Activated T-cell treated with anti-CD3 and anti-CD28 coated beads for 4 hours (primary cell): ENCODE results near the gene SEC24D.
"Not testable (repeated sequence)": the region's sequence is repeated elsewhere in the genome, so short reads cannot be mapped to it uniquely, and the experiment has no call there.

Experiments
- DNase-seq: peaks from one replicate; pipeline ENCODE4 v3.0.0-alpha.2; 2020

Gene SEC24D

DNA sequence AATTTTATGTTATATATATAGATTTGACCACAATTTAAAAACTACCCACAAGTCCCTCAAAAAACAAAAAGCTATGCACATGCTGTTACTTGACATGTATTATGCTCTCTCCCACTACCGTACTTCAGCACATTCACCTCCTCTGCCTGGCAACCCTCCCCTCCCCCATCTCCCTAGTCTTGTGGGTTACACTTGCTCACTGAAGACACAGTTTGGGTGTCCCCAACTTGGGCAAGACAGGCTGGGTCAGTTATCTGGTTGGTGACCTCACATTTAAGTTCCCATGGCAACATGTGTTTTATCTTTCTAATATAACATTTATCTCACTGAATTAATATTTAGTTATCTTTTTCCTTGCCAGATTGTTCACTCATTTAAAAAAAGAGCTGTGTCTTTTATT lies 32.7 kb downstream of the SEC24D start:
- no peak for DNase-seq

DNA sequence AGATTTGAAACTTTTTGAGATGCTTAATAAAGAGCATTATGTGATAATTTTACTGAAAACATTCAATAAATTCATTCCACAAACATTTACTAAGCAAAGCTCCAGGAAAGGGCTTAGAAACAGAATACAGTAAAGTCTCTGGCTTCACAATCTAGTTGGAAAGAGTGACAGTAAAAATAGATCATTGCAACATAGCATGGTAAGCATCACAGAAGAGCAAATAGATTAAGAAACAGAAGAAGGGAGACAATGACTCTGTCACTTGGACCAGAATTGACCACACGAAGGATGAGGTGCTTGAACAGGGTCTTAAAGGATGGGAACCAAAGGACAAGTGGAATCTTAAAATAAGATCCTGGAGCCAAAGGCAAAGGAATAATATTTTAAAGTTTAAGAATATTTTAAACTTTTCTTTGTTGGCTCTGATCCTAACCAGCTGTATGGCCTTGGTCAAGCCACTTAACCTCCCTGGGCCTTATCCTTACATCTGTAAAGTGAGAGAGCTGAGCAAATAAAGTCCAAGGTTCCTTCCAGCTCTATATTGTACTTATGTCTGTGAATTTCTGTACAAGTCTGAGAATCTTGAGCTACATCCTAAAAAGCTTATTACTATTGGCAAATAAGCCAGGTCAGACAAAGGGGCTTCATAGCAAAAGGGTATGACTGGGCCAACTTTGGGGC lies 33.9 kb downstream of the SEC24D start:
- DNase-seq, result no peak

DNA sequence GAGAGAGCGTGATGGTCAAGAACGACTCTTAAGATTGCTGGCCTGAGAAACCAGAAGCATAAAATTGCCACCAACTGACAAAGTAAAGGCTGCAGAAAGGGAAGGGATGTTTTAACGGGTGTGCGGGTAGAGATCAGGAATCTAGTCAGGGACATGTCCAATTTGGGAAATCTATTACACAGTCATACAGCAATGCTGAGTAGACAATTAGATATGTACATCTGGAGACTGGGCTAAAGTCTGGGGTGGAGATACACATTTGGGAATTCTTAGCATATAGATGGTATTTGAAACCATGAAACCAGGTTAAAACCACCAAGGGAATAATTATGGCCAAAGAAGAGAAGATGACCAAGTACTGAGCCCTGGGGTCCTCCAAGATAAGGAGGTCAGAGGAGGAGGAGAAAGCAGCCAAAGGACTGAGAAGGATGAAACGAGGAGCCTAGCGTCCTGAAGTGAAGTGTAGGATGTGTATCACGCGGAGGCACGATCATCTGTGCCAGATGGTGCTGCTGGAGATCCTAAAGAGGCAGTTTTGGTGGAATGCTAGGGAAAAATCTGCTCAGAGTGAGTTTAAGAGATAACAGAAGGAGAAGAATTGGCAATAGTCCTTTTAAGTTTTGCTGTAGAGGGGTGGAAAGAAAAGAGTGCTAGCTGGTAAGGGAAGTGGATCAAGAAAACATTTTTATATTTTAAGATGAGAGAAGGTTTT lies 36.5 kb downstream of the SEC24D start:
- DNase-seq, result no peak

GRCh38 chr4:118798658-118799057 lies 37.3 kb downstream of the SEC24D start:
- DNase-seq, result no peak

GRCh38 chr4:118797558-118798142 lies 38.3 kb downstream of the SEC24D start:
- DNase-seq, result no peak

DNA sequence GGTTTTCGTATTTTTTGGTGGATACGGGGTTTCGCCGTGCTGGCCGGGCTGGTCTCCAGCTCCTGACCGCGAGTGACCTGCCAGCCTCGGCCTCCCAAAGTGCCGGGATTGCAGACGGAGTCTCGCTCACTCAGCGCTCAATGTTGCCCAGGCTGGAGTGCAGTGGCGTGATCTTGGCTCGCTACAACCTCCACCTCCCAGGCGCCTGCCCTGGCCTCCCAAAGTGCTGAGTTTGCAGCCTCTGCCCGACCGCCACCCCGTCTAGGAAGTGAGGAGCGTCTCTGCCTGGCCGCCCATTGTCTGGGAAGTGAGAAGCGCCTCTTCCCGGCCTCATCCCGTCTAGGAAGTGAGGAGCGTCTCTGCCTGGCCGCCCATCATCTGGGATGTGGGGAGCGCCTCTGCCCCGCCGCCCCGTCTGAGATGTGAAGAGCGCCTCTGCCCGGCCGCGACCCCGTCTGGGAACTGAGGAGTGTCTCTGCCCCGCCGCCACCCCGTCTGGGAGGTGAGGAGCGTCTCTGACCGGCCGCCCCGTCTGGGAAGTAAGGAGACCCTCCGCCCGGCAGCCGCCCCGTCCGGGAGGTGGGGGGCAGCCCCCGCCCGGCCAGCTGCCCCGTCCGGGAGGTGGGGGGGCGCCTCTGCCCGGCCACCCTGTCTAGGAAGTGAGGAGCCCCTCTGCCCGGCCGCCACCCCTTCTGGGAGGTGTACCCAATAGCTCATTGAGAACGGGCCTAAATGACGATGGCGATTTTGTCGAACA lies 44.1 kb downstream of the SEC24D start:
- not testable (repeated sequence) for DNase-seq

- no peak for DNase-seq
Measured at GRCh38 chr4:118790544-118790943, 45.4 kb downstream of the SEC24D start.

GRCh38 chr4:118788911-118789310 lies 47.0 kb downstream of the SEC24D start:
- no peak for DNase-seq

DNA sequence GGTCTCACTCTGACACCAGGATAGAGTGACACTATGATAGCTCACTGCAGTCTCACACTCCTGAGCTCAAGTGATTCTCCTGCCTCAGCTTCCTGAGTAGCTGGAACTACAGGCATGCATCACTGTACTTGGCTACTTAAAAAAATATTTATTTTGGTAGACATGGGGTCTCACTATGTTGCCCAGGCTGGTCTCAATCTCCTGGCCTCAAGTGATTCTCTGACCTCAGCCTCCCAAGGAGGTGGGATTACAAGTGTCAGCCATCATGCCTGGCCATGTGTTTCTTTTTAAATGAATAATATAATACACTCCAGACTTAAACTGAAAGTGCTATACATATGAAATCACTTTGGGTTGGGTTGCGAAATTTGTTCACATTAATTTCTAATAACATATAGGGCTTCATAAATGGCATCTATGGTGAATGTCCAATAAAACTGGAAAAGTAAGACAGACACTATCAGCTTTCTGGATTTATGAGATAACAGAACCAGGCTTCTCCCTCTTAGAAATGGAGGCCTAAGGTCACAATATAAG lies 48.0 kb downstream of the SEC24D start:
- DNase-seq, result no peak

- no peak for DNase-seq
Measured at GRCh38 chr4:118784776-118785175, 51.1 kb downstream of the SEC24D start.

DNA sequence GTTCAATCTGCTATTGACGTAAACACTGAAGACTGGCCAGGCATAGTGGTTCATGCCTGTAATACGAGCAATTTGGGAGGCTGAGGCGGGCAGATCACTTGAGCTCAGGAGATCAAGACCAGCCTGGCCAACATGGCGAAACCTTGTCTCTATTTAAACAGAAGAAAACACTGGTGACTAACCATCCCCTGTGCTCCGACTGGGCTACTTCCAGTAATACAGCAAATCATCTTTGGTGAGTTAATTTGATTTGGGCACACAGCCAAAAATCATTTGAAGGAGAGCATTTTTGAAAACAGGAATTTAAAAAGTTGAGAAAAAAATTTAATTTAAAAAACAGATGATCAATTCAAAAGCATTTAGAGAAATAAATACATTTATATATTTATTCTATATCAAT lies 52.0 kb downstream of the SEC24D start:
- no peak for DNase-seq

DNA sequence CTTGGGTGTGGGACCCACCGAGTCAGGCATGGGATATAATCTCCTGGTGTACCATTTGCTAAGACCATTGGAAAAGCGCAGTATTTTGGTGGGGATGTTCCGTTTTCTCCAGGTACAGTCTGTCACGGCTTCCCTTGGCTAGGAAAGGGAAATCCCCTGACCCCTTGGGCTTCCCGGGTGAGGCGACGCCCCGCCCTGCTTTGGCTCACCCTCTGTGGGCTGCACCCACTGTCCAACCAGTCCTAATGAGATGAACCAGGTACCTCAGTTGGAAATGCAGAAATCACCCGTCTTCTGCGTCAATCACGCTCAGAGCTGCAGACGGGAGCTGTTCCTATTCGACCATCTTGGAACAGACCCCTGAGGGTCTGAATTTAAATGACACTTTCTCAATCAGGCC lies 53.0 kb downstream of the SEC24D start:
- DNase-seq, result not testable (repeated sequence)

DNA sequence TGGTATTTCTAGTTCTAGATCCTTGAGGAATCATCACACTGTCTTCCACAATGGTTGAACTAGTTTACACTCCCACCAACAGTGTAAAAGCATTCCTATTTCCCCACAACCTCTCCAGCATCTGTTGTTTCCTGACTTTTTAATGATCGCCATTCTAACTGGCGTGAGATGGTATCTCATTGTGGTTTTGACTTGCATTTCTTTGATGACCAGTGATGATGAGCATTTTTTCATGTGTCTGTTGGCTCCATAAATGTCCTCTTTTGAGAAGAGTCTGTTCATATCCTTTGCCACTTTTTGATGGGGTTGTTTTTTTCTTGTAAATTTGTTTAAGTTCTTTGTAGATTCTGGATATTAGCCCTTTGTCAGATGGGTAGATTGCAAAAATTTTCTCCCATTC lies 58.3 kb downstream of the SEC24D start:
- not testable (repeated sequence) for DNase-seq

- not testable (repeated sequence) for DNase-seq
Measured at GRCh38 chr4:118776955-118777640, 58.8 kb downstream of the SEC24D start.

DNA sequence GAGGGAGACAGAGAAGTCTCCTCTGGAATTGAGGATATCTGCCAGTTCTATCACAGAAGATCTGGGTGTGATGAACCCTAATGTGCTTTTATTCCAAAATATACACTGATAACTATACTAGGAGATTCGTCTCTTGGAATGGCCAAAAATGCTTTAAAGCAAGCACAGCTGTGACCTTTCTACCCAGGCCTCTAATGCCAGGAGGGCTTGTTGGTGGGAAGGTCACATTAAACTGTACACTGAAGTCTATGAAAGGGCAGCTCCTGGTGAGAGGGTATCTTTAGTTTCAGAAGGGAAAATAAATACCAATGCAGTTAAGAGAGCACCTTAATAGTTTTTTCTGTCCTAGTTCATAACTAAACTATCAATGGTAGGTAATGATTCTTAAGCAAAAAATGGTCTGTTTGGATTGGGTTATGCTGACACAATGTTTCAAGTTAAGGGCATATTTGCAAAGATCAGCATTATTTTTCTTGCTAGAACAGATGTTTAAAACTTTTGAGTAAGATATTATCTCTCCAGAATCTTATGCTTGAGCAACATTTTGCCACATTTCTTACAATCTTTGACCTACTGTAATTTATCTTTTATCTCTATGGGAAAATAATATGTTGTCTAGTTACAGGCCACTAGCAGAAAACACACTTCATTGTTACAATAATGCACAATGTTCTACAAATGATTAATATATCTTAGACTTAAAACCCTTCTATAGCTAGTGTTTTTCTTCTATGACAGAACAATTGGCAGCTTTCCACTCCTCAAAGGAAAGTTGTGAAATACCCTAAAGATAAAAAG lies 59.6 kb downstream of the SEC24D start:
- DNase-seq, result no peak

DNA sequence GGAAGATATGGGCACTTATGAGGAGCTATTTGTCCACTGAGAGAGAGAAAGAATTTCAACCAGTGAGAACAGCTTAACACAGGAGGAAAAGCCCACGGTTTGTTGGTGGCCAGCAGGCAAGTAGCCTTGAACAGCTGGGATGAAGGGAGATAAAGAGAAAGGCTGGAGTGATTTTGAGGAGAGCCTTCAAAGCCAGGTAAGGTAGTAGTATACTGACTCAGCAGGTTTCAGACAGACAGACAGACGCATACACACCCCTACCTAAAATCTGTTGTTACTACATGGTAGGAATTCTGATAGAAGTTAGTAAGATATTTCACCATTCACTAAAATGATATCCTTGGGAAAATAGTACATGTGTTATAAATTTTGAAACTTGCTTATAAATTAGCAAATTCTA lies 60.5 kb downstream of the SEC24D start:
- no peak for DNase-seq

DNA sequence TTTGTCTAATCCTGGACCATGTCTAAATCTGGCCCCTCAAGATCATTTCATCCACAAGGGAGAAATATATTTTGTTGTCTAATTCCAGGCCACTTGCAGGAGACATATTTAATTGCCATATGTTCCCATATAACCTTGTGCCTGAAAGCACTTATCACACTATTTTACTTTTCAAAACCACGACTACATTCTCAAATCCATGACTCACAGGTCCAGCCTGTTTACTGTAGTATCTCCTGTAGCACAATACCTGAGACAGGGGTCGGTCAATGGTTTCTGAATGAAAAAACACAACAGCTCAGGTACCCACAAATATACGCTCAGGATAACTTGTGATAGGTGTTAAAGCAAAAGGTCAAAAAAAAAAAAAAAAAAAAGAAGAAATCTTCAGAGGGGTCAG lies 60.9 kb downstream of the SEC24D start:
- DNase-seq, result no peak

DNA sequence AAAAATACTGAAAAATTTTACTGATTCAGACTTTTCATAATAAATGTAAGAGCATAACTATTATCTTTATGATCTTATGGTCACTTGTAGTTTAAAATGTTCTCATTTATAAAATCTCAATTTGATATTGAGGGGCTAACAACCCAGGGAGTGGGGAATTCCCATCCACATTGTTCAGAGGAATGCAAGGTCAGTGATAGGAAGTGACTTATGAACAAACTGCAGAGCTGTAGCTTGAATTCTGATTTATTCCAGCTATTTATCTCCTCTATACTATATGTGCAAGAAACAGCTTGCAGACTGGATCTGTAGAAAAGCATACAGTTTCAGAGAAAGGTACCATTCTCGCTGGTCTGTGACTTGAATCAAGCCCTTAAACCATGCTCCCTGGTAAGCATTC lies 61.6 kb downstream of the SEC24D start:
- DNase-seq, result no peak

GRCh38 chr4:118773429-118773792 lies 62.5 kb downstream of the SEC24D start:
- DNase-seq, result no peak

- DNase-seq, result no peak
Measured at GRCh38 chr4:118772767-118773428, 63.0 kb downstream of the SEC24D start.

- DNase-seq, result no peak
Measured at GRCh38 chr4:118772081-118772766, 63.7 kb downstream of the SEC24D start.
